ENCODE results near the gene SIGLEC11.

DNA sequence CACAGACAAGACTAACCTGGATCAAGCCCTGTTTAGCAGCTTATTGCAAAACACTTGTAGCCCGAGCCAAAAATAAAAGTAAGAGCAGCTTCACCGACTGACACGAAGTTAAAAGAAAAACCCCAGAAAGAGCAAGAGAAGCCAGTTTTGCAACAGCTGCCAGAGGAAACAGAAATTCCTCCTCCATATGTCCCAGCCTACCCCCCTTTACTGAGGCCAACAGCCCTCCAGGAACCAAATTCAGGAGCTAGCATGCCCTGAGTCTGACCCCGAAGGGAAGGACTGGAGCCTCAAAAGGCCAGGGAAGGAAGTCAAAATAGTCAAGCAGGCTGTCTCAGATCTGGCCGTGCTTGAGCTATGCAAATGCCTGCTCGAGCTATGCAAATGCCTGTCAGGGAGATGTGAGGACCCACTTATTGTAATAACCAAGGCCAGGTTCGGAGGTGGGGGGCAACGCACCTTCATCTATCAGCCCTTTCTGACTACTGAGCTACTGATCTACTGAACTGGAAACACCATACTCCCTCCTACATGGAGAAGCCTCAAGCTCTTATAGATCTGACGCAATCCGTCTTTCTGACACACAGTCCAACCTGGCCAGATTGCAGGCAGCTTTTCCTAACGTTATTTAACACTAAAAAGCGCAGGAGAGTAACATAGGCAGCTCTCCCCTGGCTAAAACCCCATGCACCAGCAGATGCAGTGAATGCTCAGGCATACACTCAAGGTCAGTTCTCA lies 6.7 kb downstream of the SIGLEC11 start:
- TF ChIP-seq CTCF (IDR thresholded peaks at IDR 0.05; ENCODE audit: low read length) (no peak), EZH2 (IDR thresholded peaks at IDR 0.05; ENCODE audit: borderline replicate concordance, low read length) (no peak)

All from OCI-LY1 (cell line).